K562 (cell line): Measurements from ENCODE around the gene DDAH2. TPM values are rescaled to one million over a fixed set of nuclear protein-coding genes. Genes with fewer than 3 reads are reported as not detected.

Experiments
- BDP1 ChIP-seq: IDR thresholded peaks from 3 replicates; pipeline ENCODE4 v1.6.1; 2011; ENCODE audit not compliant: insufficient read length, insufficient read depth
- DNMT1 ChIP-seq: fragments of 450-650 bp; IDR thresholded peaks from 2 replicates; pipeline ENCODE4 v1.6.1; 2016; ENCODE audit warnings: antibody characterized with exemption, mild to moderate bottlenecking
- E2F3 ChIP-seq: fragments of 250-450 bp; sonication (Bioruptor Pico); IDR thresholded peaks from 2 replicates; pipeline ENCODE4 v1.4.0; 2020; ENCODE audit warnings: mild to moderate bottlenecking
- ERF ChIP-seq: fragments of 450-650 bp; formaldehyde crosslinking; IDR thresholded peaks from 2 replicates; pipeline ENCODE4 v1.4.0; 2020; ENCODE audit warnings: mild to moderate bottlenecking, mixed read lengths
- FOXO4 ChIP-seq: fragments of 450-650 bp; formaldehyde crosslinking; IDR thresholded peaks from 2 replicates; pipeline ENCODE4 v1.4.0; 2020; ENCODE audit warnings: mild to moderate bottlenecking, moderate library complexity
- HLTF ChIP-seq: fragments of 450-650 bp; IDR thresholded peaks from 2 replicates; pipeline ENCODE4 v1.6.1; 2016
- ID3 ChIP-seq, 2 experiments: fragments of 250-450 bp in 1 of 2; fragments of 450-650 bp in 1 of 2; sonication (Bioruptor Pico) in 1 of 2; IDR thresholded peaks; 2 replicates each; pipeline versions ENCODE4 v1.6.1 to v1.8.0; 2016 to 2021; ENCODE audit warnings: mild to moderate bottlenecking in 2 of 2, moderate library complexity in 2 of 2, missing compliant biosample characterization in 1 of 2, missing genetic modification characterization in 1 of 2
- ILF3 ChIP-seq: fragments of 450-650 bp; IDR thresholded peaks from 2 replicates; pipeline ENCODE4 v1.6.1; 2018; ENCODE audit warnings: antibody characterized with exemption, mild to moderate bottlenecking, moderate library complexity, borderline replicate concordance
- KDM4B ChIP-seq, 2 experiments: fragments of 450-650 bp in 1 of 2; sonication (generic) in 1 of 2; IDR thresholded peaks; 2 replicates each; pipeline ENCODE4 v1.6.1; 2016 to 2017; ENCODE audit warnings: borderline replicate concordance in 2 of 2, antibody characterized with exemption in 1 of 2, low read depth in 1 of 2, mild to moderate bottlenecking in 1 of 2
- SMAD1 ChIP-seq: fragments of 150-350 bp; IDR thresholded peaks from 2 replicates; pipeline ENCODE4 v1.6.1; 2014; ENCODE audit warnings: low read length, low read depth; ENCODE audit not compliant: partially characterized antibody
- ZC3H8 ChIP-seq: fragments of 450-650 bp; IDR thresholded peaks from 2 replicates; pipeline ENCODE4 v1.6.1; 2017
- ZKSCAN1 ChIP-seq: fragments of 150-350 bp; IDR thresholded peaks from 2 replicates; pipeline ENCODE4 v1.6.1; 2016; ENCODE audit warnings: low read depth, low read length
- ZNF609 ChIP-seq: sonication (generic); formaldehyde crosslinking; IDR thresholded peaks from 2 replicates; pipeline ENCODE4 v1.8.1; 2023; ENCODE audit warnings: missing genetic modification reagents, mild to moderate bottlenecking, borderline replicate concordance
- ZNF668 ChIP-seq: fragments of 250-450 bp; sonication (Bioruptor Pico); IDR thresholded peaks from 2 replicates; pipeline ENCODE4 v1.8.0; 2022; ENCODE audit warnings: mild to moderate bottlenecking, inconsistent platforms
- ZNF740 ChIP-seq, 3 experiments: fragments of 200-800 bp in 1 of 3; sonication (Bioruptor generic) in 1 of 3; sonication (generic) in 1 of 3; formaldehyde crosslinking in 1 of 3; IDR thresholded peaks; 2 replicates each; pipeline versions ENCODE4 v1.6.1 to v1.8.0; 2016 to 2022; ENCODE audit warnings: mild to moderate bottlenecking in 2 of 3, missing compliant biosample characterization in 2 of 3, missing genetic modification characterization in 2 of 3, missing genetic modification reagents in 1 of 3
- polyA plus RNA-seq, 8 experiments: library from polyadenylated mRNA; depleted of rRNA in 4 of 8; stranded (reverse) in 5 of 8; unstranded in 3 of 8; fragments of >200 nt; fragmentation: Nextera tagmentation in 2 of 8; fragmentation: Illumina TruSeq in 1 of 8; extraction: Ambion mirVana in 2 of 8; extraction: Trizol in 1 of 8; gene quantifications; 2 replicates each; pipeline versions ENCODE4 v1.2.1 to v1.2.3, GENCODE V29; 2011 to 2014; ENCODE audit warnings: inconsistent platforms in 1 of 8, missing spikeins in 1 of 8
- total RNA-seq, 7 experiments: library from RNA; depleted of rRNA in 6 of 7; stranded (reverse); fragments of >200 nt in 6 of 7; fragmentation: Illumina TruSeq in 2 of 7; extraction: Trizol in 2 of 7; gene quantifications; 2 replicates each; pipeline versions ENCODE4 v1.2.1 to v1.2.3, GENCODE V29; 2011 to 2021; ENCODE audit warnings: low replicate concordance in 1 of 7

Gene DDAH2
- total and polyA plus RNA-seq, 9 of the 15 experiments (the other 6 are each of a cell fraction or from before 2014, with no cell fraction given): 1.8 to 45.4 (median 21.4) TPM

- 0 out of 2 replicates have a peak, but pooled peaks have one; percentile 25 for TF ChIP-seq FOXO4
- TF ChIP-seq ILF3: no peak
- peak; percentile 90 for TF ChIP-seq HLTF
- TF ChIP-seq KDM4B (IDR thresholded peaks at IDR 0.05; ENCODE audit: borderline replicate concordance in 2 of 2, low read depth in 1 of 2): peak in 1 of 2 experiments; percentile 91; a peak in 2 of 4 replicates
- 0 out of 2 replicates have a peak, but pooled peaks have one; percentile 53 for TF ChIP-seq ZNF668 (CRISPR knock-in tag)
- TF ChIP-seq BDP1: no peak
- peak; percentile 25 for TF ChIP-seq SMAD1
- peak; percentile 79; the same call in 1 of the 2 replicates for TF ChIP-seq ZC3H8
- peak; percentile 78 for TF ChIP-seq ZKSCAN1
- peak; percentile 89 for TF ChIP-seq ZNF740 (CRISPR knock-in tag; IDR thresholded peaks at IDR 0.05)
- no peak for TF ChIP-seq ZNF740 (tag; IDR thresholded peaks at IDR 0.05)
- 0 out of 2 replicates have a peak, but pooled peaks have one; percentile 75 for TF ChIP-seq ZNF609
- TF ChIP-seq E2F3 (CRISPR knock-in tag): peak; percentile 19; the same call in 1 of the 2 replicates
- TF ChIP-seq ERF (CRISPR knock-in tag): 0 out of 2 replicates have a peak, but pooled peaks have one; percentile 8
- no peak for TF ChIP-seq ID3 (CRISPR knock-in tag; IDR thresholded peaks at IDR 0.05)
- peak; percentile 71; the same call in 1 of the 2 replicates for TF ChIP-seq ID3 (tag; IDR thresholded peaks at IDR 0.05)
- TF ChIP-seq DNMT1: peak; percentile 98; the same call in 1 of the 2 replicates
These were observed 40.7 kb upstream of the DDAH2 start (continued) for GRCh38 chr6:31769684-31770371.
